Effector memory CD8-positive, alpha-beta T cell (primary cell): Measurements from ENCODE around the gene CDH15.
"Not testable (repeated sequence)": the region's sequence is repeated elsewhere in the genome, so short reads cannot be mapped to it uniquely, and the experiment has no call there.

Experiments
- ATAC-seq: fragments of 150-1000 bp; cut with Tn5 transposase; replicated peaks from 2 replicates; pipeline ENCODE4 v1.10.0; 2021; ENCODE audit warnings: mild to moderate bottlenecking, moderate library complexity
- DNase-seq, 3 experiments: peaks; one replicate each; pipeline ENCODE4 v3.0.0; 2021
- H3K27ac Mint-ChIP-seq, 2 donors: one replicate each; pipeline ENCODE4 v1.8.0; 2022; ENCODE audit warnings: mild to moderate bottlenecking in 2 of 2, mixed read lengths in 2 of 2, moderate library complexity in 2 of 2
- H3K27me3 Mint-ChIP-seq, 2 donors: one replicate each; pipeline ENCODE4 v1.8.0; 2022; ENCODE audit warnings: mixed read lengths in 2 of 2
- H3K36me3 Mint-ChIP-seq: one replicate; pipeline ENCODE4 v1.8.0; 2022; ENCODE audit warnings: mild to moderate bottlenecking, moderate library complexity, mixed read lengths; ENCODE audit not compliant: insufficient read depth
- H3K4me1 Mint-ChIP-seq, 2 donors: one replicate each; pipeline ENCODE4 v1.8.0; 2022; ENCODE audit warnings: low read depth in 2 of 2, mixed read lengths in 2 of 2
- H3K4me3 Mint-ChIP-seq, 2 donors: one replicate each; pipeline ENCODE4 v1.8.0; 2022; ENCODE audit warnings: mild to moderate bottlenecking in 2 of 2, mixed read lengths in 2 of 2, moderate library complexity in 2 of 2
- H3K9me3 Mint-ChIP-seq, 2 donors: one replicate each; pipeline ENCODE4 v1.8.0; 2022; ENCODE audit warnings: mixed read lengths in 2 of 2

Gene CDH15

DNA sequence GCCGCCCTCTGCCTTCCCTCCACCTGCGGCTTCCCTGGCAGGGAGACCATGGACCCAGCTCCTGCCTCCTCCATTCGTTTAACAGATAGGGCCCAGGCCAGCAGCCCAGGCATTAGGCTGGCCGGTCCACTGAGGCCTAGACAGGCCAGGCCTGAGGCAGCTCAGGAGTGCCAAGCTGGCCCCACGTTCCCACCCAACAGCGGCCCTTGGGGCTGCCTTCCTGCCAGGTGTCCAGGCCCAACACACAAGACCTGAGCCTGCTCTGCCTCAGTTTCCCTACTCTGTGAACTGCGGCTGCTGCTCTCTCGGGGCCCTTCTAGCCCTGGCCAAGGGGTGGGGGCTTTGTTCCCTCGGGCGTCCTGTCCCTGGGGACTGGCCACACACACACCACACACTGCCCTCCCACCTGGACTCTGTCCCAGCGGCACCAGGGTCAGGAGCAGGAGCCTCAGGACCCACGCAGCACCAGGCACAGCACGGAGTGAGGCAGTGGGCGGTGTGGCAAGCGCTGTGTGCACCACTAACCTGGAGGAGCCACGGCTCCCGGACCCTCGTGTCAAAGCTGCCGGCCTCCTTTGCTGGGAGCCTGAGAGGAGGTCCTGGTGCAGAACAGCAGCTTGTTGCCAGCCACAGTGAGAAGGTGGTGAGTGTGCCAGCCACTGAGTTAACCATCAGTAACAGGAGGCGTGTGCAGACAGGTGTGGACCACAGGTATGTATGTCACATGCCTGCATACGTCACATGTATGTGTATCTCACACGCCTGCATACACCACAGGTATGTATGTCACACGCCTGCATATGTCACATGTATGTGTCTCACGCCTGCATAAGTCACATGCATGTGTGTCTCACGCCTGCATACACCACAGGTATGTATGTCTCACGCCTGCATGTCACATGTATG lies 14.6 kb upstream of the CDH15 start:
- DNase-seq = no peak
- Mint-ChIP-seq H3K4me1 (peaks cover 0 to 2% of the 10 kb centered on the region in 2 donors), H3K36me3 (peaks cover under 1% of the 10 kb centered on the region), H3K9me3 (no peaks in the 10 kb centered on the region), H3K27ac (peak overlapping the region in 1 of 2 donors; percentile 15), H3K4me3 (no peak overlapping the region), H3K27me3 (no peaks in the 10 kb centered on the region)
- no peak for ATAC-seq

DNA sequence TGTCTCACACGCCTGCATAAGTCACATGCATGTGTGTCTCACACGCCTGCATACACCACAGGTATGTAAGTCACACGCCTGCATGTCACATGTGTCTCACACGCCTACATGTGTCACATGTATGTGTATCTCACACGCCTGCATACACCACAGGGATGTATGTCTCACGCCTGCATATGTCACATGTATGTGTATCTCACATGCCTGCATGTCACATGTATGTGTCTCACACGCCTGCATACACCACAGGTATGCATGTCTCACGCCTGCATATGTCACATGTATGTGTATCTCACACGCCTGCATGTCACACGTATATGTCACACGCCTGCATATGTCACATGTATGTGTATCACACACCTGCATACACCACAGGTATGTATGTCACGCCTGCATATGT lies 13.8 kb upstream of the CDH15 start:
- Mint-ChIP-seq H3K27me3 (no peaks in the 10 kb centered on the region), H3K4me3 (no peak overlapping the region), H3K27ac (no peak overlapping the region), H3K36me3 (peaks cover 5% of the 10 kb centered on the region), H3K4me1 (peaks cover 0 to 4% of the 10 kb centered on the region in 2 donors), H3K9me3 (no peaks in the 10 kb centered on the region)
- ATAC-seq (no peak), DNase-seq (no peak)

DNA sequence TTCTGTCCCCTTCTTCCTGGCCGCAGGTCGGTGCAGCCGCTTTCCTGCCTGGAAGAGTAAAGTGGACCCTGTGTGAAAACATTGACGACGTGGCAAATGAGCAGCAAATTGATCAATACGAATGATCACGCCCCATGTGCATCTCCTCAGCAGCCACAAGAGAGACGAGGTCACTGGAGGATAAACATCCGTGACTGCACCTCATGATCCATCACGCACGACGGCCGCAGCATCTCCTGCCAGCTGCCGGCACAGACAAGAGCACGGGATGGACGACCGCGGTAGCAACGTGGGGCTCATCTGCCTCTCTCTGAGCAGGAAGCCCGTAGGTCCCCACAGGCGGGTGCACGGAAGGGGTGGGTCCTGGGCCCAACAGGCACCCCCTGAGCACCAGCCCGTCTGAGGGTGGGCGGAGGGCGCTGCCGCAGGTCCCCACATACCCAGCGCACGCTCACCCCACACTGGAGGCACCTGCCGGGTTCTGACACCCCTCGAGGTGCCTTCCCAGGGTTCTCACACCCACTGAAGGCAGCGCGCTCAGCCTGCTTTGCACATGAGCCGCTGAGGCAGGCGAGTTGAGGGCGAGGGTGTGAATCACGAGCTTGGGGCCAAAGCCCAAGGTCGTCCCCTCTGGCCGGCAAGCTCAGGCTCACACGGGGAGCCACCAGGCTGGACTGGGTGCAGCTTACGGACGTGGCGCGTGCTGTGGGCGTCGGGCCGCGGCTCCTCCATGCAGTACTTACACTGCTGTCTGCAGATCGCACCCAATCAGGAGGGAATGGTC lies 12.3 kb upstream of the CDH15 start:
- Mint-ChIP-seq H3K4me3 (no peak overlapping the region), H3K4me1 (peaks cover 0 to 4% of the 10 kb centered on the region in 2 donors), H3K36me3 (peaks cover 5% of the 10 kb centered on the region), H3K27ac (peak overlapping the region in 1 of 2 donors; percentile 70), H3K27me3 (no peaks in the 10 kb centered on the region), H3K9me3 (no peaks in the 10 kb centered on the region)
- no peak for ATAC-seq
- no peak for DNase-seq

DNA sequence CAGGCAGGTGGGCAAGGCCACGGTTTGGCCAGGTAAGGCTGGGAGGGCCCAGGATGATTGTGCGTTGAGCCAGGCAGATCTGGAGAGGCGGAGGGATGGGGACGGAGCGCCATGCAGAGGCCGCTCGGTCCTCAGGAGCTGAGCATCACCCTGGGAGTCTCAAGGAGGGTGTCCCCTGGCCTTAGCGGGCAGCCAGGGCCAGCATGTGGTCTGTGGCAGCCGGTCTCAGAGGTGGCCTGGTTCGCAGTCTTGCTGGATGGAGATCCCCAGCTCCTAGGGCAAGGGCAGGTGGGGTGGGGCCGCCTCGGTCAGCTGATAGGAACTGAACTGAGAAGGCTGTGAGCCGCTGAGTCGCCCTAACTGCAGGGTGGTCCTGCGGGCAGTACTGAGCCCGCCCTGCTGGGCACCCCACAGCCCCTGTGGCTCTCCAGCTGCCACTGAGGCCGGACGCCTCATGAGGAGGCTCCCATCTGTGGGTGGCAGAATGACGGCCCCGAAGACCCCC lies 11.6 kb upstream of the CDH15 start:
- DNase-seq (no peak), ATAC-seq (no peak)
- H3K36me3 Mint-ChIP-seq = peaks cover 5% of the 10 kb centered on the region
- H3K4me3 Mint-ChIP-seq = no peak overlapping the region
- no peaks in the 10 kb centered on the region for H3K9me3 Mint-ChIP-seq
- H3K27ac Mint-ChIP-seq = peak overlapping the region in 1 of 2 donors; percentile 70
- peaks cover 0 to 4% of the 10 kb centered on the region in 2 donors for H3K4me1 Mint-ChIP-seq
- no peaks in the 10 kb centered on the region for H3K27me3 Mint-ChIP-seq

DNA sequence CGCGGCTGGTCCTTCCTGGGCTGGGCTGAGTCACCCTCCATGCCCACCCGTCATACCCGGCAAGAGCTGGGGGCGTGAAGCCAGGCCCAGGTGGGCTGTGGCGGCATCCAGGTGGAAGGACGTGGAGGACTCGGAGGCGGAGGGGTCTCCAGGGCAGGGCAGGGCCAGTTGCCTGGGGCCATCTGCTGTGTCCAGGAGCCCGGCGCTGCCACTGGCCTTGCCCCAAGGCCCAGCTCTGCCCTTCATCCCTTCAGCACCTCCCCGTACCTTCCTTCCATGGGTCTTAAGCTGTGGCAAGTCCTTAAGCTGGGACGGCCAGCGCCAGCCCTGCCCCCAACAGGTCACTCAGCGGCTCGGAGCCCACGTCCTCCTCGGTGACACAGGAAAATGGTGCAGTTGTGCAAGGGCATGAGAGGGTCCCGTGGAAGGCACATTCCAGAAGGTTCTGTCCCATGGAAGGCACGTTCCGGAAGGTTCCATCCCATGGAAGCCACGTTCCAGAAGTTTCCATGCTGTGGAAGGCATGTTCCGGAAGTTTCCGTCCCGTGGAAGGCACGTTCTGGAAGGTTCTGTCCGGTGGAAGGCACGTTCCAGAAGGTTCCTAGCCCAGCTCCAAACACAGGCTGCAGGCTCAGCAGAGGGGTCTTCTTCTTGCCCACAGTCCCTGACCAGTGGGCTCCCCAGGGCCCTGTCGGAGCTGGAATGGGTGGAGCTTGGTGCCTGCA lies 10.4 kb upstream of the CDH15 start:
- Mint-ChIP-seq H3K4me1 (peaks cover 0 to 4% of the 10 kb centered on the region in 2 donors), H3K36me3 (peaks cover 5% of the 10 kb centered on the region), H3K4me3 (no peak overlapping the region), H3K9me3 (no peaks in the 10 kb centered on the region), H3K27me3 (peaks cover 0 to 4% of the 10 kb centered on the region in 2 donors), H3K27ac (no peak overlapping the region)
- ATAC-seq (no peak), DNase-seq (no peak)

DNA sequence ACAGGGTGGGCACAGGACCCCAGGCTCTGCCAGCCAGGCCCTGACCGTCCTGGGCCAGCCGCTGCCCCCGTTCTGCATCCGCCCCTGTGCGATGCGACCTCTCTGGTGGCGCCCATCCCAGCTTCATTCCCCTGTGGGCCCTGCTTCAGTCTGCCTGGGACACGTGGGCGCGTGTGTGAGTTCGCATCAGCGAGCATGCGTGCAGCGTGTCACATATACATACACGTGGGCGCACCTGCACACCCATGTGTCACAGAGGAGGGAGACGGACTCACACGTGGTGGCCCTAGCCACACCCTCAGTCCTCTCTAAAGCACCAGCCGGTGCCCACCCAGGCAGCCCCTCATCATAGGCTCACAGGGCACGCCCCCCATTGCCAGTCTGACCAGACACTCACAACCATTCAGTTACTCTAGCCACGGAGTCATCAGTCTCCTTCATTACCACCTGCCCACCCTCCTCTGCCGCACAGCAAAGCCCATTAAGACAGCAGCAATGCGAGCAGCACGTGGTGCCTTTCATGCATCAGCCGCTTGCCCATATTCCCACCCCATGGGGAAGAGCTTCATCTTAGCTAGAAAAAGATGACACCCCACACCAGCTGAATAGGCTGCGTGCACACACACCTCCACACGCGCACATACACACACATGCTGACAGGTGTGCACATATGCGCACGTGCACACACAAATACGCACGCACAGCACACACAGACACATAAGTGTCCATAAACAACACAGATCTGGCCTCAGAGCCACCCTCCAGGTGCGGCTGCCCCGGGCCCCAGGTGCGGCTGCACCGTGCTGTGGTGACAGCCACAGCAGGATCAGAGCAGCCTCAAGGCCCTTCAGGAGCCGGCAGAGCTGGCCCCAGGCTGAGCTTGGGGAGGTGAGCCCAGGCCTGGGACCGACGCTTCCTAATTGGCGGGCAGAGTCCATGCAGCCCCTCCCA lies 9.5 kb upstream of the CDH15 start:
- Mint-ChIP-seq H3K27ac (peak overlapping the region in 1 of 2 donors; percentile 41), H3K4me1 (peaks cover 0 to 3% of the 10 kb centered on the region in 2 donors), H3K9me3 (no peaks in the 10 kb centered on the region), H3K4me3 (no peak overlapping the region), H3K36me3 (peaks cover 8% of the 10 kb centered on the region), H3K27me3 (peaks cover 0 to 12% of the 10 kb centered on the region in 2 donors)
- no peak for ATAC-seq
- DNase-seq = no peak

DNA sequence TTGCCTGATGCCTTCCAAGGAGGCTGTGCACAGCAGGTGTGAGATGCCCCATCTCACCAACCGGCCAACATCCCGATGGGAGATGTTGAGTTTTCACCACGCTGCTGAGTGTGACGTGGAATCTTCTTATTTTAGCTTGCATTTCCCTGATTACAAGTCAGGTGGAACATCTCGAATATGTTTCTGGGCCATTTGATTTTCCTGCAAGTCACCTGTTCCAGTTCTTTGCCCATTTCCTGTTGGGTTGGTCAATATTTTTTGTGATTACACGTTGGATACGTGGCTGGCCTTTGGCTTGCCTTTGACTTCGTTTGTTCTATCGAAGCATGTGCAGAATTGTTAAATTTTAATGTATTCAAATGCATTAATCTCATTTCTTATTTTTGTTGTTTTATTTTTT lies 8.3 kb upstream of the CDH15 start:
- Mint-ChIP-seq H3K9me3 (no peaks in the 10 kb centered on the region), H3K27me3 (peaks cover 4 to 17% of the 10 kb centered on the region in 2 donors)

DNA sequence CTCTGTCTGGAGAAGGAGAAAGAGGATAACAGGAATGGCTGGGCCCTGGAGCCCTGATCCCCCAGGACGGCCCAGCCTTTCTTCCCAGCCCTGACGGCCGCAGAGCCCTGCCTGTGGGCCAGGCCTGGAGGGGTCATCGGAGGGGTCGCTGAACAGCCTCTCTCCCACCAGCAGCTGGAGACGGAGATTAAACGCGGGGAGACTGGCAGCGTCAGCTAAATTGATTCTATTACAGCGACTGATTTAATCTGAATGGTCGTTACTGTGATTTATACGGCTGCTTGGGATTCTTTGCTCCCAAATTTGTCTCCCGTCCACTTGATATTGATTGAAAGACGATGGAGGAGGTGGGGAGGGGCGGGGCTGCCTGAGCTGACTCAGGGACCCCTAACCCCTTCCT lies 7.1 kb upstream of the CDH15 start:
- no peak overlapping the region for H3K27ac Mint-ChIP-seq
- ATAC-seq (no peak), DNase-seq (no peak)
- no peaks in the 10 kb centered on the region for H3K9me3 Mint-ChIP-seq
- no peak overlapping the region for H3K4me3 Mint-ChIP-seq
- peaks cover 4 to 26% of the 10 kb centered on the region in 2 donors for H3K27me3 Mint-ChIP-seq
- peaks cover 12% of the 10 kb centered on the region for H3K36me3 Mint-ChIP-seq
- H3K4me1 Mint-ChIP-seq = peaks cover 0 to 3% of the 10 kb centered on the region in 2 donors

More for the DNA sequence above, 8.3 kb upstream of the CDH15 start:
- ATAC-seq (no peak), DNase-seq (no peak)
- peaks cover 8% of the 10 kb centered on the region for H3K36me3 Mint-ChIP-seq
- H3K4me3 Mint-ChIP-seq = no peak overlapping the region
- H3K27ac Mint-ChIP-seq = no peak overlapping the region
- peaks cover 0 to 3% of the 10 kb centered on the region in 2 donors for H3K4me1 Mint-ChIP-seq

DNA sequence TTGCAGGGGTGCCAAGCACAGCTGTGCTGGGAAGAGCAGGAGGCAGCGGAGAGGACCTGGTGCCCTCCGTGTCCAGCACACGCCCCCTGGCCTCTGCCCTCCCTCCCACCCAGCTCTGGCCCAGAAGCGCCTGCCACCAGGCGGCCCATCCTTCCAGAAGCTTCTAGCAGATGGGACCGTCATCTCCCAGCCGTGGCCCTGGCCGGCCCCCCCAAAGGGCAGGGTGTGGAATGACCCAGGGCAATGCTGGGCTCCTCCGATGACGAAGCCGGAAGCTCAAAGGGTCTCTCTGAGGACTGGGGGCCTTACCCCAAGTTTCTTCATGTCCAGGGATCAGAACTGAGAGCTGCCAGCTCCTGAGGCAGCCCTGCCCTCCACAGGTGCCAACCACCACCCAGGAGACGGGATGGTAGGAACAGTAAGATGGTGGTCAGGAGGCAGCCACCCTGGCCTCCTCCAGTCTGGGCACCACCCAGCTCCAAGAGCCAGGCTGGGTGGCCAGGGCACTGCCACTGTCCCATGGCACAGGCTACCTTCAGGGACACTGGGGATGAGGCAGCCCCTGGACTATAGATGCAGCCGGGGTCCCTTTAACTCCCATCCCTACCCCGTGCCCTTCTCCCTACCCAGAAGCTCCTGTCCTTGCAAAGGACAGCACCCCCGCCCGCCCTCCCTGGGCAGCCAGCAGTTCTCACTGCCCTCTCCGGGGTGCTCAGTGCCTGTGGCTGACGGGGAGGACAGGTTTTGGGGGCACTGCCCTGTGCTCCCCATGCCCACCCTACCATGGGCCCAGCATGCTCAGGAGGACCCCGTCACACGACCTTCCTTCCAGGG lies 6.5 kb upstream of the CDH15 start:
- DNase-seq (no peak), ATAC-seq (no peak)
- Mint-ChIP-seq H3K27me3 (peaks cover 4 to 26% of the 10 kb centered on the region in 2 donors), H3K27ac (no peak overlapping the region), H3K4me1 (peaks cover 0 to 3% of the 10 kb centered on the region in 2 donors), H3K36me3 (peaks cover 12% of the 10 kb centered on the region), H3K9me3 (no peaks in the 10 kb centered on the region), H3K4me3 (no peak overlapping the region)

DNA sequence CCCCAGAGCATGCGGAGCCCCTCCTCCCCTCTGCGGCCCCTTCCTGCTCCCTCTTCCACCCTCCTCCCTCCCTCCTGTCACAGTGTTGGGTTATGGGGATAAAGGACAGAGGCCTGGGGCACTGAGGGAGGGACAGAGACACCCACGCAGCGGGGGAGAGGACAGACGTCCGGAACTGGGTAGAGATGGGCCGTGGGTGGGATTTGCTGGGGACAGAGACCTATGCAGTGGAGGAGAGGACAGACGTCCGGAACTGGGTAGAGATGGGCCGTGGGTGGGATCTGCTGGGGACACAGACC lies 5.9 kb upstream of the CDH15 start:
- H3K27ac Mint-ChIP-seq, DNase-seq, H3K4me1 Mint-ChIP-seq, ATAC-seq, H3K9me3 Mint-ChIP-seq, H3K4me3 Mint-ChIP-seq: not testable (repeated sequence)
- peaks cover 12% of the 10 kb centered on the region for H3K36me3 Mint-ChIP-seq
- peaks cover 4 to 26% of the 10 kb centered on the region in 2 donors for H3K27me3 Mint-ChIP-seq

DNA sequence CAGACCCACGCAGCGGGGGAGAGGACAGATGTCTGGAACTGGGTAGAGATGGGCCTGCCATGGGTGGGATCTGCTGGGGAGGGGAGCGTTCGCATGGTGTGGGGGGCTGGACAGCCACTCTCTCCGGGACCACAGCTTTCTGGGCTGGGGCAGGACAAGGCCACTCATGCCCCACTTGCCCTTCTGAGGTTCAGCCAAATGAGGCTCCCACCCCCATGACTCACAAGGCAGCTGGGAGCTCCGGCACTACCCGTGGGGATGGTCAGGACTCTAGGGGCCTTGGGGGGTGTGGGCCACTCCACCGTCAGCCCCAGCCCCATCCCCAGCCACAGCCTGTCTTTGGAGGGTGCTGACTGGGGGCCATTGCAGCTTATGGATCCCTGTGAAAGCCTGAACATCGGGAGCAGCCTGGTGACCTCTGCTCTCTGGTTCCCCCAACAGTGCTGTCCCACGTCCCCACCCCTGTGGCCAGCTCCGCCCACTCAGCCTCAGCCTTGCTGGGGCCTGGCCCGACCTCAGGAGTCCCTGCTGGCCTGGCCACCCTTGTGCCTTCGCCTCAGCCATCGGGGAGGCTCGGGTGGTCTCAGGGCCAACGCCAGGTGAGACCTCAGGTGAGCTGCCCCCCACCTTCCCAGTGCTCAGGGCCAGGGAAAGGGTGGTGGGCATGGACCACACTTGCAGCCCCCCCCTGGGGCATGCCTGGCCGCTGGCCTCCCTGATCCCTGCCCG lies 4.7 kb upstream of the CDH15 start:
- Mint-ChIP-seq H3K4me1 (peaks cover 7 to 11% of the 10 kb centered on the region in 2 donors), H3K9me3 (no peaks in the 10 kb centered on the region), H3K36me3 (peaks cover 14% of the 10 kb centered on the region), H3K27ac (peak overlapping the region in 1 of 2 donors; percentile 64), H3K4me3 (no peak overlapping the region), H3K27me3 (peaks cover 4 to 26% of the 10 kb centered on the region in 2 donors)
- ATAC-seq (no peak), DNase-seq (no peak)
